HG02759 (cell line): Measurements from ENCODE around the gene MDK.

Experiments used
- ATAC-seq: cut with Tn5 transposase; IDR thresholded peaks from one replicate; pipeline ENCODE4 v1.9.1; 2021; ENCODE audit warnings: mild to moderate bottlenecking, moderate library complexity; ENCODE audit not compliant: unreplicated experiment

The MDK gene, protein sequence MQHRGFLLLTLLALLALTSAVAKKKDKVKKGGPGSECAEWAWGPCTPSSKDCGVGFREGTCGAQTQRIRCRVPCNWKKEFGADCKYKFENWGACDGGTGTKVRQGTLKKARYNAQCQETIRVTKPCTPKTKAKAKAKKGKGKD

DNA sequence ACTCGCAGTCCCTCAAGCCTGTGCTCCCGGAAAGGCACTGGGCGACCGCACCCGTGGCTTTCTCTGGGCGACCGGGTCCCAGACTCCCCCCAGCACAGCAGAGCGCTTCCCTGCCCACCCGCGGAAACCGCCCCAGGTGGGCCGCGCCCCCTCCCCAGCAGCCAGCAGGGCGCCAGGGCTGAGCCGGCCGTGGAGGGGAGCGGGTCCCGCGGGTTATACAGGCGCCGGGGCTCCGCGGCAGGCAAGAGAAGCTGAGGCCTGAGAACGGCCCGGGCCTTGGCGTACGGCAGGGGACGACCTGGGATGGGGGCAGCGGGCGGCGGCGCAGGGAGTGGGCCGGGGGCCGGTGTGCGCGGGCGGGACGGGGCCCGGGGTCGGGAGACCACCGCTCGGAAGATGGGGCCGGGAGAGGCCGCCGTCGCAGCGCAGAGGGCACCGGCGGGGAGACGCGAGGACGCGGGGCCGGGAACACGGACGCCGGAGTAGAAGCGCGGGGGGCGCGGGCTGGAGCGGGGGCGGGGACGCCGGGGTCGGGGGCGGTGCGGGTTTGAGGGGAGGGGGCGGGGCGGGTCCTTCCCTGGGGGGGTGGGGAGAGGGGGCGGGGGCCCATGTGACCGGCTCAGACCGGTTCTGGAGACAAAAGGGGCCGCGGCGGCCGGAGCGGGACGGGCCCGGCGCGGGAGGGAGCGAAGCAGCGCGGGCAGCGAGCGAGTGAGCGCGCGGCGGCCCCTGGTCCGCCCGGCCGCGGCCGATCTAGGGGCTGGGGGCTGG is at the start of gene MDK:
TSS of gene MDK (plus strand) at position 622 of the 771 bp plus-strand sequence. CDS start 389 bp downstream, outside the sequence.
- peak; percentile 23 for ATAC-seq

DNA sequence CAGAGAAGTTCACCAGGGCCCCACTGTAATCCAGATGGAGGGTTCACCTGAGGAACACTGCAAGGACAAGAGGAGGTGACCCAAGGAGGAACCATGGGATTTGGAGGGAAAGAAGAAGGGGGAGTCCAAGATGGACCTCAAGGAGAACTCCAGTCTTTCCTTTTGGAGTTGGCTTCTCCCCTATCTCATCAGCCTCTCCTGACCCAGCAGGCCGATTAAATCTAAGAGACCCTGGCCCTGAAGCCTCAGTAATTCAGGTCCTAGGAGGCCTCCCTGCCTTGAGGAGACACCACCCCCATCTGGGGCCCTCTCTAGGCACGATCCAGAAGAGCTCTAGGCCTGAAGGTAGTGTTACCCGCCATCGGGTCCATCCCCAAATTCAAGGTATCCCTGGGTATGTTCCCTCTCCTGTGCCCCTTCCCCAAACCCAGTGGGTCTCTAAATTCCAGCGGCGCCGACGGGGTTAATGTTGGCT is 49.3 kb upstream of the MDK start:
- peak; percentile 10 for ATAC-seq

DNA sequence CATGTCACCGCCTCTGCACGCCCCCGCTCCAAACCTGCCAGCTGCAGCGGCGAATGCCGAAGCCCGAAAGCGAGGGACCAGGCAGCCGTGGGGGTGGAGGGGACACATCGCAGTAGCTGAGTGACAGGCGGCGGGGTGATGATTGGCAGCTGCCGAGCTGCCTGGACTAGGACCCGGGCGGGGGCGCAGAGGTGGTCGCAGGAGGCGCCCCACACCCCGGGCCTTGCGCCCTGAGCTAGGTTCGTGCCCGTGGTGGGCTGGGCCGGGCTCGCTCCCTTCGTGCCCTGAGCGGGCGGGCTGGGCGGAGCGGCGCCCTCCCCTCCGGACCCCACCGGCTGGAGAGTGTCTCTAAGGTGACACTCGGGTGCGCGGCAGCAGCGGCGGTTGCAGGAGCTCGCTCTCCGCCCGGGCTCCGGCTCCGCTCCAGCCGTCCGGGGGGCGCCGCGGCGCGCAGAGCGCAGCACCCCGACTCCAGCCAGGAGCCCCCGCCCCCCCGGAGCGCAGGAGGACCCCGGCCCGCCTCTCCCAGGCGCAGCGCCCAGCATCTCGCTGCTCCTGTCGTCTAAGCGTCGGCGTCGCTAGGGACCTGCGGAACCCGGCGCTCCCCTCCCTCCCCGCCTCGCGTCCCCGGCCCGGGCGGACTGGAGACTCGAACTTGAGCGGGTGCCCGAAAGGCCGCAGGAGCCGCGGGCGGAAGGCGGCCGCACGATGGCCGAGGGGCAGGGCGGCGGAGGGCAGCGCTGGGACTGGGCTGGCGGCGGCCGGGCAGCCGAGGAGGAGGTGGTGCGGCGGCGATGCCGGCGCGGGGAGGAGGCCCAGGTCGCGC is 48.7 kb upstream of the MDK start:
- ATAC-seq, result peak; percentile 59

DNA sequence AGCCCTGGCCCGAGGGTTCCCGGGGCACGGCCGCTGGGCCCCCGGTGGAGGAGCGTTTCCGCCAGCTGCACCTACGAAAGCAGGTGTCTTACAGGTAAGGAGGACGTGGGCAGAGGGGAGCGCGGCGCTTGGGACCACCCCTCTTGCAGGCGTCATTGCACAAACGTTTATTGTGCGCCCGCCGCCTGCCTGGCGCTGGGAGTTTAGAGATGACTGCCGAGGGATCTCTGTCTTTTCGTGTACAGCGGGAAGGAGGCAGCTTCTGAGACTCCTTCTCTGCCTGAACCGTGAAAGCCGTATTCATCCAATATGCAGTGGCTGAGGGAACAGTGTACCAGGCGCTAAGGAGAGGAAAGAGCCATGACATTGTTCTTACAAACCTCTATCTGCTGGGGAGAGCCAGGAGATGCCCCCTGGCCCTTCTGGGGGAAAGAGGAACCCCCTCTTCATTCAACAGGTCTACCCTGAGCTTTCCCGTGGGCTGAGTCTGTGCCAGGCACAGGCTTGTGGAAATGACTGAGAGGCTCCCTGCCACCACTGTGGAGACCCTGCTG is 48.0 kb upstream of the MDK start:
- ATAC-seq, result no peak

DNA sequence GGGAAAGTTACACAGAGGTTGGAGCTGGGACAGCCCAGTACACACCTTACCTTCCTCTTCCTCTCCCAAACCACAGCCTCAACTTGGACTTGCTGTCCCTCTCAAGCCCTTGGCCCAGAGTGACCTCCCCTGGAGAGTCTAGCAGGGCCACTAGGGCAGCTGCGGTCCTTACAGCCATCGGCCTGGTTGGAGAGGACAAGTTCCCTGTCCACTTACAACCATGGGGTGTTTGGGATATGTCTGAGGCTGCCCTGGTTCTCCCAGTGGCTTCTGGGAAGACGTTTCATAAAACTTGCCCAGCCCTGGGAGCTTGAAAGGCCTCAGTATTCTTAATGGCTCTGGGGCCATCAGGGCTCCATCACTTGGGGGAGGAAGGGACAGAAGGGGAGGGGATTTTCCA is 47.3 kb upstream of the MDK start:
- ATAC-seq, result no peak

DNA sequence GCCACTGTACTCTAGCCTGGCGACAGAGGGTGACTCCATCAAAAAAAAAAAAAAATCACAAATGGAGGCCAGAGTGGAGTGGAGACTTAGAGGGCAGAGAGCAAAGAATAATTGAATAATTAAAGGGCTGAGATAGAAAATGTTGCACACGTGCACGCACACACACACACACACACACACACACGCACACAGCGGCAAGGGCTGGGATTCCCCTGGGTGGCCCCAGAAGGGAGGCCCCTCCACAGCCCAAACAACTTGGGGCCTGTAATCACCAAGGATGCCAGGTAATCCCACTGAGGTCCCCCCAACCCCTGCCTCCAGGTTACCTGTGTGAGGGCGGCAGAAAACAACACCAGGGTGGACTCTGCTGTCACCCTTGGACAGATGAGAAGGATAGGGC is 46.2 kb upstream of the MDK start:
- no peak for ATAC-seq

DNA sequence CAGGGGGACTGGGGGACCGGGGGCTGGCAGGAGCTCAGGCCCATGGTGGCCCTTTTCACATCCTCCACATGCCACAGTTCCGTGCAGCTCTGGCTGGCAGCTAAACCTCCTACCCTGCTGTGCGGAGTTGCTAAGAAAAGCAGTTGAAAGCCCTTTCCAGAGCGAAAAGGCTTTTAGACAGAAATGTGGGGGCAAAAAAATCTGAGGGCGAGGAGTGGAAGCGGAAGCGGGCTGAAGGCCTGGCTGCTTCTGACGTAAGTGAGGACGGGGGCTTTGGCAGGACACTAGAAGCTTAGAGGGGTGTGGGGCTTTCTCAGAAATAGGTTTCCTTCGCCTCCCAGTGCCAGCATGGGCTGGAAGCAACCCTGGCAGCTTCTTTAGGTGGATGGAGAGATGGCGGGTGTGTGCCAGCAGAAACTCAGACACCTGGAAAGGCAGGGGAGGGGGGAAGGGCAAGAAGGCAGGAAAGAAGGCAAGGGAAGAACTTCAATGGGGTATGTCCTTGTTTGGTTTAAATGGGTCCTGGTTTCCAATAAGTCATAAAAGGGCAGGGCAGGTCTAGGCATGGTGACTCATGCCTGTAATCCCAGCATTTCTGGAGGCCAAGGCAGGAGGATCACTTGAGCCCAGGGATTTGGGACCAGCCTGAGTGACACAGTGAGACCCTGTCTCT is 45.4 kb upstream of the MDK start:
- no peak for ATAC-seq

DNA sequence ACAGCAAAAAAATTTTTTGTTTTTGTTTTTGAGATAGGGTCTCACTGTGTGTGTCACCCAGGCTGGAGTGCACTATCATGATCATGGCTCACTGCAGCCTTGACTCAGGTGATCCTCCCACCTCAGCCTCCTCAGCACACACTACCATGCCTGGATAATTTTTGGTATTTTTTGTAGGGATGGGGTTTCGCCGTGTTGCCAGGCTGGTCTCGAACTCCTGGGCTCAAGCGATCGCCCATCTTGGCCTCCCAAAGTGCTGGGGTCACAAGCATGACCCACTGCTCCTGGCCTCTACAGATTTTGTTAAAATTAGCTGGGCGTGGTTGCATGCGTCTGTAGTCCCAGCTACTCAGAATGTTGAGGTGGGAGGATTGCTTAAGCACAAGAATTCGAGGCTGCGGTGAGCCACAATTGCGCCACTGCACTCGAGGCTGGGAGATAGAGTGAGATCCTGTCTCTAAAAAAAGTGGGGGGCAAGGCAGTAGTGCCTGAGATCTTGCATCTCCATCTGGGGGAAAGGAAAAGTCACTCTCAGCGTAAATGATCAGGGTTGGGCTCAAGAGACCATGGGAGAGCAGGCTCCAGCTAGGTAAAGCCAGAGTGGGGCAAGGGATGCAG is 44.8 kb upstream of the MDK start:
- ATAC-seq, result no peak

DNA sequence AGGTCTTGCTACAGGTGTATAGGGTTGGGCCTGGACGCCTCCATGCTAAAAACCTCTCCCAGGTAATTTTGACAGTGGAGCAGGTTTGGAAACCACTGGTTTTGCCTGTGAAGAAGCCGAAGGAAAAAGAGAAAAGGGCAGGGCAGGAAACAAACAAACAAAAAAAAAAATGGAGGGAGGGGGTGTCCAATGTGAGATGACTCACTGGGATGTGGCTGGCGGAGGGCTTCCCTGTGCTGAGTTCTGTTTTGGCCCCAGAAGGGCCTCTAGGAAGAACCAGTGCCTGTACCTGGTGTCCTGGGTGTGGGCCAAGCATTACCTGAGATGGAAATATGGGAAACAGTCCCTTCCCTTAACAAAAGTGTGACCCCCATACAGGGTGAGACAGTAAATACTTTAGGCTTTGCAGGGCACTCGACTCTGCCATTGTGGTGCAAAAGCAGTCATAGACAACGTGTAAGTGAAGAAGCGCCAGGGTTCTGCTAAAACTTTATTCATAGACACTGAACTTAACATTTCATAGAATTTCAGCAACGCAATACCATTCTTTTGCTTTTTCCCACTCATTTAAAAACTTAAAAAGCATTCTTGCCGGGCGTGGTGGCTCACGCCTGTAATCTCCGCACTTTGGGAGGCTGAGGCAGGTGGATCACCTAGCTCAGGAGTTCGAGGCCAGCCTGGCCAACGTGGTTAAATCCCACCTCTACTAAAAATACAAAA is 43.7 kb upstream of the MDK start:
- ATAC-seq, result no peak

DNA sequence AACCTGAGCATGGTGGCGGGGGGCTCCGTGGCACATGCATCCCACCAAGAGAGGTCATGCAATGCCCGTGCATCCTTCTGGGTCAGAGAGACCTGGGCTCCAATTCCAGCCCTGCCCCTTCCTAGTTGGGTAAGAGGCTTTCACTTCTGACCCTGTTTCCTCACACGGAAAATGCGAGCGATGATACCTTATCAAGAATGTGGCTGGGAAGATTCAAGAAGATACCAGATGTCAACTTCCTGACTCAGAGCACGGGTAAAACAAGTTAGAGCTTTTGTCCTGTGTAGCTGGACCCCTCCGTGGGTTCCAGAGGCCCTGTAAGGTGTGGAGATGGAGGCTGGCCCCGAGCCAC is 42.9 kb upstream of the MDK start:
- ATAC-seq, result no peak

DNA sequence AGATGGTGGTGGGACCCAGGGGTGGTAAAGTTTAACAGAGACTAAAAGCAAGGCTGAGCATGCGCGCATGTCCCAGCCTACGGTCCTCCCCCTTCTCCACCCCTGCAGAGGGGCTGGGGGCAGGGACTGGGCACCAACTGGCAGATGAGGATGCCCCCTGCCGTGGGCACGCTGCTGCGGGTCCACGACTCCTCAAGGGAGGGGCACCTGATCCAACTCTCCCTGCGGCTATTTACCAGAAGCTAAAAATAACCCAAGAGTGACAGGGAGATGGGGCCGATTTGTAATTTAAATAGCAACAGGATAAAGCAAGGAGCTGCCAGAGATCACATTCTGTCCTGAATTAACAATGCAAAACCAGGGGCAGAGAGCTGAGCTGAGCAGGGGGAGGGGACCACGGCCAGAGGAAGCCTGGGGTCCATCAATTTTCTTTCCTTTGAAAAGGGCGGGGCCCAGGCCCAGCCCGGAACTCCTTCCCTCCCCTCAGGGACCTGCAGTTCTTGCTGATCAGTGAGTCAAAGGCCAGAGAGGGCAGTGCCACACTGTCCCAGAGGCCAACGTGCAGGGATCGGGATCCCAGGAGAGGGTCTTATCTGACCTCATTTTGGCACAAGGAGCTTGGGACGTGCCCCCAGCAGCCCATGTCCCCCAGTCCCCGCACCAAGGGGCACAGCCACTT is 42.3 kb upstream of the MDK start:
- no peak for ATAC-seq

DNA sequence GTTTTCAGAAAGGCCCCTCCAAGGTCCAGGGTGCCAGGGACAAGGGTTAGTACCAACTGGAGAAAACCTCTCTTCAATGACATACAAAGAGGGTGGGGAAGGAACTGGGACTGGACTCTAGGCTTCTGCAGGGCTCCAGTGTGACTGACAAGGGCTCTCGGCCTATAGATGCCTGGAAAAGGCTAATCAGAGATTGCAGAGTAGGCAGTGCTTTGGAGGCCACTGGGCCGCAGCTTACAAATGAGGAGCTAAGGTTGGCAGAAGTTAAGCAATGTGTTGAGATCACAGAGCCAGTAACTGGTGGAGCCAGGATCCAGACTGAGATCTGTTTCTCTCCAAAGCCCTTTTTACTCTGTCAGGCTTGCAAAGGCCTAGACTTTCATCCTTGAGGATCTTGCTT is 41.7 kb upstream of the MDK start:
- ATAC-seq, result no peak

DNA sequence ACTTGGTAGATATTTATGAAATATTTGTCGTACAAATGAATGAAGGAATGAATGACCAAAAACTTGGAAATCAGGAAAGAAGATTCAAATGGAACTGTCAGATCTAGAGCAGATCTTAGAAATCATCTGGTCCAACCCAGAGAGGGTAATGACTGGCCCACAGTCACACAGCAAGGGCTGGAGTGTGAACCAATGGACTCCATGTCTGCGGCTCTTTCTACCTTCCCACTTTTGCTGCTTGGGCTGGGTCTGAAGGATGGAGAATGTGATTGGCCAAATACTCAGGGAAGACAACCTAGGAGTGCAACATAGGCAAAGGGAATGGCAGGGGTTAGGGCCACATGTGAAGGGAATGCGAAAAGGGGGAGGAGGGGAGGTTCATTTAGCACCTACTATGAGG is 40.0 kb upstream of the MDK start:
- ATAC-seq, result no peak

DNA sequence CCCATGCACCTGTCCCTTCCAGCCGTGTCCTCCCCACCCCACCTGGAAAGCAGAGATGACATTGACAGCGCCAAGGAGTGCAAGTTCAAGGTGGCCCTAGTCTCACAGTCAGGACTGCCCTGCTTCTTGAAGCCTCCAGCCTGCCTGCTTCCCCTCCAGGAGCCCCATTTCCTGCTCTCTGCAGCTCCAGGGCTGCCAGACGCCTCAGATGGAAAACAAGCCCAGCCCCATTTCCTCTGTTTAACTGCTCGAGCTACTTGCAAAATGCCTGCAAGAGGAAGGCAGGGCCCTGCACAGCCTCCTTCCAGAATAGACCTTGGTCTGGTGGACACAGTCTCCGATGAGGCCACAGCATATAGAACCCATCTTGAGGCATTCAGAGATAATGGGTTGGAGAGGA is 39.2 kb upstream of the MDK start:
- ATAC-seq, result no peak

DNA sequence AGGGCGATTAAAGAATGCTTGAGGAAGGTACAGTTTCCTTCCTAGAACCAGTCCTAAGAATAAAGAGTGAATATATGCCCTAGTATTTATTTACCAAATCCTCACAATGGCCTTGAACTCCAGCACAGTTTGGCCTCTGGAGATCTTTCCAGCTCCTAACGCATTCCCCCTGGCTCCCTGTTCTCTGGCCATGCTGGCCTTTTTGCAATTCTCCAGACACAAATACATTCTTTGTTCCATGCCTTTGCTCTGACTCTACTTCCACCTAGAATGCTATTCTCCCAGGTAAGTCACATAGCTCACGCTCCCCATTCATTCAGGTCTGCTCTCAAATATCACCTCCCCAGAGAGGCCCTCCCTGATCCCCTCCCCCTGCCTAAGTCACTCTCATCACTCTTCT is 37.9 kb upstream of the MDK start:
- ATAC-seq, result no peak

DNA sequence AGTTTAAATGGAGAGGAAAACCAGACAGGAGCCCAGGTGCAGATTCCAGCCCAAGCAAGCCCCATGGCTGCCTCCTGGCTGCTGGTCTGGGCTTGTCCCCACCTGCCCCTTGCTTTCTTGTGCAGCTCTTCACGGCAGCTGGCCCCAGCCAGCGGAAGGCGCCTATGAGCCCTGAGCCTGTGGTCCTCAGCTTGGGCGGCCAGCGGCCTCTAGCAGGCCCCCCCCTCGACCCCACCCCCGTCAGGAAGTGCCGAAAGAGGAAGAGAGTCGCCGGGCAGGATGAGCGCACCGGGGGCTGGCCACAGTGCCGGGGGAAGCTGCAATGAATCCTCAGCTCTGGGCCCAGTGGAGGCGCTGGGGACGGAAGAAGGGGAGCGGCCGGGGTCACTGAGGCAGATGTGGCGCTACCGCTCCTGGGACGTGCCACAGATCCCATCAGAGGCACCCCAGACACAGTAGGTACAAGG is 36.3 kb upstream of the MDK start:
- no peak for ATAC-seq

DNA sequence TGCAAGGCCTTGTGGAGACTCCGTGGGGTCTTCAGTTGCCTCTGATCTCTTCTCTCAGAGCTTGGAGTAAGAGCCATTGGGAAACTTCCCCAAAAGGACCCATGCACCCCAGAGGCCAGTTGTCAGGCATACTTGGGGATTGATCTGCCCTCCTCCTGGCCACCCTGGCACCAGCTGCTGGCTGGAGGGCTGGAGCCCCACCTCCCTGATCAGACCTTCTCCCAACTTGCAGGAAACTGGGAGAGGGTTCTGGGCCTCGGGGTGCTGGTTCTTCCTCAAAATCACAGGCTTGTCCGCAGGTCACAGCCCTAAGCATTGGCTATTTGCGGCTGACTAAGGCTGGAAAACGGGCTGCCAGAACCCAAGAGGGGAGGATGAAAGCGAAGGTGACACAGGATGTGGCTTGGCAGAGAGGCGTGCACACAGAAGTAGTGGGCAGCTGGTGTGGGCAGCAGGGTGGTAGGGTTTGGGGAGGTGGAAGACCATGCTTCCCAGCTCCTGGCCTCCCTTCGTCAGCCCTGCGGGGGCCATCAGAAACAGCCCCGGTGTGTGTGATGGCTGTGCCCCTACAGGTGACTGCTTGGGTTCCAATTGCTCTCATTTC is 35.5 kb upstream of the MDK start:
- no peak for ATAC-seq

DNA sequence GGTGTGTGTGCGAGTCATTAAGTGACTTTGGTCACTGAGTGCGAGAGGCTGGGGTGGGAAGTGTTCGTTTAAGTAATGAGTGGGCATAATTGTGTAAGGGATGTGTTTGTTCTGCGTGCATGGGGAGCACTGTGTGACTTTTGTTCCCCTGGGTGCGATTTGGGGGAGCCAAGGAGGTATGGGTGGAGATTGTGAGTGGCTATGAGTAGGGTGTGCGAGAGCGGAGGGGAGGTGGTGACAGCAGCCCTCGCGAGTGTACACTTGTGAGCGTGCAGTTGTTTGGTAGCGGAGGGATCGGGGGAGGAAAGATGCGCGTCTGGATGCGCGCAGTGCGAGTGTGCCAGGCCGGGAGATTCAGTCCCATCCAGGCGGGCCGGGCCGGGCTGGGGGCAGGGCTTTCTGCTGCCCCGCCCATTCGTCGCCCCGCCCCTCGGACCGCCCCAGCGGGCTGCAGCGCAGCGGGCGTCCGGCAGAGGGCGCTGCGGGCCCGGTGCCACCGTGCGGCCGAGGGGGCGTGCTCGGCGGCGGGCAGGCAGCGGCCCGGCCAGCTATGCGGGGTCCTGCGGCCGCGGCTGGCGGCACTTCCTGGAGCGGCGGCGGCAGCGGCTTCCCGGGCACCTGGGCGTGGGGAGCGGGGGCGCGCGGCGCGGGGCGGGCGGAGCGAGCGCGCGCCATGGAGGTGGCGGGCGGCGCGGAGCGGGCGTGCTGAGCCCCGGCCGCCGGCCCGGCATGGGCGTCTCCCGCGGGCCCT is 34.4 kb upstream of the MDK start, which contains the start of gene DGKZ:
TSS of gene DGKZ (plus strand) at position 578 of the 751 bp plus-strand sequence. CDS start 197 bp downstream, outside the sequence.
- ATAC-seq, result peak; percentile 72
